Peyer's patch (tissue), 4 donors: ENCODE data around the gene TRIM22. TPM values are rescaled to one million over a fixed set of nuclear protein-coding genes. Genes with fewer than 3 reads are reported as not detected.

Experiments
- DNase-seq, 3 donors: peaks; one replicate each; pipeline ENCODE4 v3.0.0-alpha.2; 2017 to 2019
- H3K27ac ChIP-seq, 4 donors: fragments of 200-600 bp; sonication (generic); one replicate each; pipeline ENCODE4 v1.5.1; 2016 to 2019
- H3K27me3 ChIP-seq, 2 donors: fragments of 200-600 bp; sonication (generic); one replicate each; pipeline ENCODE4 v1.5.1; 2019
- H3K36me3 ChIP-seq, 3 donors: fragments of 200-600 bp; sonication (generic); one replicate each; pipeline ENCODE4 v1.5.1; 2016 to 2019
- H3K4me1 ChIP-seq, 4 donors: fragments of 200-600 bp; sonication (generic); one replicate each; pipeline ENCODE4 v1.5.1; 2016 to 2019
- H3K4me3 ChIP-seq, 4 donors: fragments of 200-600 bp; sonication (generic); 1 replicate in 3 of 4; 2 replicates in 1 of 4; pipeline ENCODE4 v1.5.1; 2016 to 2019; ENCODE audit warnings: mild to moderate bottlenecking in 1 of 4
- H3K9me3 ChIP-seq, 4 donors: fragments of 200-600 bp; sonication (generic); one replicate each; pipeline ENCODE4 v1.5.1; 2016 to 2019; ENCODE audit warnings: mild to moderate bottlenecking in 1 of 4
- POLR2A ChIP-seq, 2 donors: fragments of 450-650 bp; IDR thresholded peaks; one replicate each; pipeline ENCODE4 v1.5.1; 2017; ENCODE audit warnings: antibody characterized with exemption in 2 of 2, mild to moderate bottlenecking in 2 of 2, moderate library complexity in 2 of 2
- total RNA-seq, 4 donors: library from RNA; depleted of rRNA; stranded (reverse); fragments of >200 nt; gene quantifications; one replicate each; pipeline ENCODE4 v1.1.0, GENCODE V29; 2016
- TF ChIP-seq, protein P1 (sequence below), 6 experiments: fragments of 450-650 bp in 4 of 6; fragments of 200-600 bp in 2 of 6; sonication (generic) in 1 of 6; IDR thresholded peaks; one replicate each; pipeline ENCODE4 v1.5.1; 2017 to 2019; ENCODE audit warnings: antibody characterized with exemption in 6 of 6, mild to moderate bottlenecking in 3 of 6, moderate library complexity in 1 of 6

TRIM22 gene
- total RNA-seq, 4 donors from 2014 or later = 23.9 to 309 (median 34.3) TPM

DNA sequence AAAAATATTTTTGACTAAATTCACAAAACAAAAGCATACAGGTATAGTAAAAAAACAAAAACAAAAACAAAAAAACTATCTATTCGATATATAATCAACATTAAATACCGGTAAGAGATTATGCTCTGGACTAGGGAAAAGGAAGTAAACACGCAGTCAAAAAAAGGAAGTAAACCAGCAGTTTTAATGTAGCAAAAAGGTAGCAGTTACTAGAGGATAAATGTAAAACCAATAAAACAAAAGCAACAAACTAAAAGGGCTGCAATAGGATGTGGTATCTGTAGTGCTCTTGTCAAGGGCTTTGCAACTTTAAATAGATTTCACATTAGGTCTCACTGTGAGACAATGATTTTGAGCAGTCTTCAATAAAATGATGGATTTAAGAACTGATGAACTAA, 2.4 kb downstream of the TRIM22 start:
- no peaks in the 10 kb centered on the region for H3K9me3 ChIP-seq
- H3K27me3 ChIP-seq = no peaks in the 10 kb centered on the region
- DNase-seq = no peak
- H3K36me3 ChIP-seq = peaks cover 0 to 3% (median 0%) of the 10 kb centered on the region in 3 donors
- H3K4me3 ChIP-seq = peak overlapping the region in 3 of 4 donors; percentile 52 to 59 (median 55)
- TF ChIP-seq, protein P1, sequence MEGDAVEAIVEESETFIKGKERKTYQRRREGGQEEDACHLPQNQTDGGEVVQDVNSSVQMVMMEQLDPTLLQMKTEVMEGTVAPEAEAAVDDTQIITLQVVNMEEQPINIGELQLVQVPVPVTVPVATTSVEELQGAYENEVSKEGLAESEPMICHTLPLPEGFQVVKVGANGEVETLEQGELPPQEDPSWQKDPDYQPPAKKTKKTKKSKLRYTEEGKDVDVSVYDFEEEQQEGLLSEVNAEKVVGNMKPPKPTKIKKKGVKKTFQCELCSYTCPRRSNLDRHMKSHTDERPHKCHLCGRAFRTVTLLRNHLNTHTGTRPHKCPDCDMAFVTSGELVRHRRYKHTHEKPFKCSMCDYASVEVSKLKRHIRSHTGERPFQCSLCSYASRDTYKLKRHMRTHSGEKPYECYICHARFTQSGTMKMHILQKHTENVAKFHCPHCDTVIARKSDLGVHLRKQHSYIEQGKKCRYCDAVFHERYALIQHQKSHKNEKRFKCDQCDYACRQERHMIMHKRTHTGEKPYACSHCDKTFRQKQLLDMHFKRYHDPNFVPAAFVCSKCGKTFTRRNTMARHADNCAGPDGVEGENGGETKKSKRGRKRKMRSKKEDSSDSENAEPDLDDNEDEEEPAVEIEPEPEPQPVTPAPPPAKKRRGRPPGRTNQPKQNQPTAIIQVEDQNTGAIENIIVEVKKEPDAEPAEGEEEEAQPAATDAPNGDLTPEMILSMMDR (IDR thresholded peaks at IDR 0.05) = no peak
- no peak for TF ChIP-seq POLR2A (IDR thresholded peaks at IDR 0.05)
- peak overlapping the region in 3 of 4 donors; percentile 85 to 89 (median 89) for H3K27ac ChIP-seq
- H3K4me1 ChIP-seq = peaks cover 0 to 22% (median 10%) of the 10 kb centered on the region in 4 donors

GRCh38 chr11:5694642-5695041, 5.1 kb downstream of the TRIM22 start:
- Histone ChIP-seq H3K4me3 (no peak overlapping the region), H3K27ac (no peak overlapping the region), H3K4me1 (peaks cover 0 to 13% (median 6%) of the 10 kb centered on the region in 4 donors), H3K9me3 (no peaks in the 10 kb centered on the region), H3K36me3 (peaks cover 0 to 13% (median 0%) of the 10 kb centered on the region in 3 donors), H3K27me3 (no peaks in the 10 kb centered on the region)
- no peak for DNase-seq
- TF ChIP-seq POLR2A (IDR thresholded peaks at IDR 0.05) = no peak
- TF ChIP-seq, protein P1 (IDR thresholded peaks at IDR 0.05) = no peak

- Histone ChIP-seq H3K27me3 (no peaks in the 10 kb centered on the region), H3K27ac (no peak overlapping the region), H3K4me3 (no peak overlapping the region), H3K4me1 (peaks cover 0 to 13% (median 6%) of the 10 kb centered on the region in 4 donors), H3K9me3 (no peaks in the 10 kb centered on the region), H3K36me3 (peaks cover 0 to 13% (median 0%) of the 10 kb centered on the region in 3 donors)
- TF ChIP-seq POLR2A (IDR thresholded peaks at IDR 0.05) = no peak
- TF ChIP-seq, protein P1 (IDR thresholded peaks at IDR 0.05) = no peak
- DNase-seq = no peak
Measured at GRCh38 chr11:5695580-5695979, 6.0 kb downstream of the TRIM22 start.

DNA sequence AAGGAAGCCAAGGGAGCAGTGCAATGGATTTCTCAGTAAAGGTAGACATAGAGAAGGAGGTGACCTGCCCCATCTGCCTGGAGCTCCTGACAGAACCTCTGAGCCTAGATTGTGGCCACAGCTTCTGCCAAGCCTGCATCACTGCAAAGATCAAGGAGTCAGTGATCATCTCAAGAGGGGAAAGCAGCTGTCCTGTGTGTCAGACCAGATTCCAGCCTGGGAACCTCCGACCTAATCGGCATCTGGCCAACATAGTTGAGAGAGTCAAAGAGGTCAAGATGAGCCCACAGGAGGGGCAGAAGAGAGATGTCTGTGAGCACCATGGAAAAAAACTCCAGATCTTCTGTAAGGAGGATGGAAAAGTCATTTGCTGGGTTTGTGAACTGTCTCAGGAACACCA, 6.6 kb downstream of the TRIM22 start:
- DNase-seq = no peak
- H3K27ac ChIP-seq = no peak overlapping the region
- H3K4me3 ChIP-seq = no peak overlapping the region
- H3K27me3 ChIP-seq = no peaks in the 10 kb centered on the region
- peaks cover 0 to 13% (median 0%) of the 10 kb centered on the region in 3 donors for H3K36me3 ChIP-seq
- H3K9me3 ChIP-seq = no peaks in the 10 kb centered on the region
- peaks cover 0 to 13% (median 4%) of the 10 kb centered on the region in 4 donors for H3K4me1 ChIP-seq
- TF ChIP-seq, protein P1 (IDR thresholded peaks at IDR 0.05) = no peak
- no peak for TF ChIP-seq POLR2A (IDR thresholded peaks at IDR 0.05)

- Histone ChIP-seq H3K4me1 (peaks cover 0 to 6% (median 0%) of the 10 kb centered on the region in 4 donors), H3K27ac (no peak overlapping the region), H3K9me3 (no peaks in the 10 kb centered on the region), H3K27me3 (no peaks in the 10 kb centered on the region), H3K36me3 (peaks cover 0 to 16% (median 0%) of the 10 kb centered on the region in 3 donors), H3K4me3 (no peak overlapping the region)
- TF ChIP-seq POLR2A (IDR thresholded peaks at IDR 0.05) = no peak
- TF ChIP-seq, protein P1 (IDR thresholded peaks at IDR 0.05) = no peak
- DNase-seq = no peak
Measured at GRCh38 chr11:5698281-5698680, 8.7 kb downstream of the TRIM22 start.
